Pancreas (tissue), 10 donors: Measurements from ENCODE around the gene ERMAP. TPM values are rescaled to one million over a fixed set of nuclear protein-coding genes. Genes with fewer than 3 reads are reported as not detected.

Source experiments
- ATAC-seq, 4 donors: fragments of 200-7000 bp; cut with Tn5 transposase; one replicate each; pipeline versions ENCODE4 v1.8.0 to v1.9.1; 2020; ENCODE audit warnings: mild to moderate bottlenecking in 4 of 4, moderate library complexity in 4 of 4
- DNase-seq, 6 donors: peaks; one replicate each; pipeline ENCODE4 v3.0.0-alpha.2; 2020
- FAIRE-seq: peaks from 2 replicates; lab custom pipeline; 2012; peaks lifted over from hg19 to GRCh38; lab: Jason Lieb, UNC
- H3K27ac ChIP-seq, 4 donors: fragments of 200-600 bp; sonication (generic); 1 replicate in 3 of 4; 2 replicates in 1 of 4; pipeline versions ENCODE4 v1.5.0 to v1.8.0; 2020
- H3K27me3 ChIP-seq, 4 donors: fragments of 200-600 bp; one replicate each; pipeline ENCODE4 v1.8.0; 2021
- H3K36me3 ChIP-seq, 3 donors: fragments of 200-600 bp; sonication (generic) in 1 of 3; one replicate each; pipeline versions ENCODE4 v1.5.0 to v1.8.0; 2020 to 2021
- H3K4me1 ChIP-seq, 3 donors: fragments of 200-600 bp; one replicate each; pipeline ENCODE4 v1.8.0; 2021
- H3K4me3 ChIP-seq, 4 donors: fragments of 200-600 bp; sonication (generic) in 2 of 4; one replicate each; pipeline versions ENCODE4 v1.5.0 to v1.8.0; 2020 to 2021
- H3K9me3 ChIP-seq, 4 donors: fragments of 200-600 bp; one replicate each; pipeline ENCODE4 v1.8.0; 2021
- WGBS, 2 donors: extraction: QIAGEN DNeasy Blood & Tissue Kit; methylation state at CpG; one replicate each; pipeline ENCODE4 v1.1.7; 2013; 5-methylcytosine and 5-hydroxymethylcytosine counted together
- intact Hi-C, 3 donors: fragments of 100-400 bp; cut with DNase I; formaldehyde crosslinking; loops; one replicate each; pipeline versions ENCODE4 v1.11.1 to v1.14.2; 2022
- polyA plus RNA-seq, 2 donors: library from polyadenylated mRNA; stranded (reverse); fragments of 200-250 nt; gene quantifications; one replicate each; pipeline ENCODE4 v1.2.3, GENCODE V29; 2013
- total RNA-seq, 6 donors: library from RNA; stranded (reverse); fragmentation: NEBNext Ultra II Directional in 4 of 6; extraction: Animal tissue kit (Norgen Biotek cat#: 25700) in 4 of 6; gene quantifications; one replicate each; pipeline versions ENCODE4 v1.2.1 to v1.2.4, GENCODE V29; 2021 to 2023
- TF ChIP-seq, protein P1 (sequence below), 4 donors: fragments of 200-600 bp; sonication (generic) in 3 of 4; IDR thresholded peaks; one replicate each; pipeline versions ENCODE4 v1.5.0 to v1.8.0; 2021; ENCODE audit warnings: antibody characterized with exemption in 4 of 4
- donor health status: healthy with polysubstance abuse.
- donor health status: DM: no; HTN: no; CAD: no; lungs with moderate emphysema.
- donor health status: DM: no; HTN: no; CAD: no.
- donor health status: control.
- donor health status: control.
- donor health status: Bipolar disorder and iron deficiency.
- donor health status: DM: yes; HTN: yes; CAD: no.
- donor health status: DM: no; HTN: no; CAD: no.
- donor health status: DM: no; HTN: no; CAD: no.
- donor health status: DM: yes; HTN: yes; CAD: no.

The ERMAP gene
- total and polyA plus RNA-seq, 8 donors, result 4.8 to 11.2 (median 8.5) TPM

DNA sequence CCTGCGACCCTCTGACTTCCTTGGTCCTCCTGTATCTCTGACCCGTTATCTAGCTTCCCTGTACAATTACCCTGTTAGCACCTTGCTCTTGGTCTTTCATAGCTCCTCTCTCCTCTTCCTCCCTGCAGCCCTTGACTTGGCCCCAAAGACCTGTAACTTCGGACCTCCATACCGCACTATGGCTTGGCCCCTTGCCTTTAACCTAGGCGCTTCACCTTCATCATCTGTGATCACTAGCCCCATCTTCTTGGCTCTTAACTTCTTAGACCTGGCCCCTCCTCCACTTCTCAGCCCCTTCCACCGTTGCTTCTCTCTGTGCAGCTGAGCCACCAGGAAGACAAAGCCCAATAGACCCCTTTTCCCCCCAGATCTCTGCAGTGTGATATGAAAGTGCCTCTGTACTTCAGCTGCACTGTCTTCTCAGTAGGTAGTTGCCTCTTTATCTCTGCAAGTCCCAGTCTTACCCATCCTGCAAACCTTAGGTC lies 30.2 kb downstream of the ERMAP start:
- intact Hi-C loops, result no loop called here
- no peak for ATAC-seq
- Histone ChIP-seq H3K27ac (no peak overlapping the region), H3K27me3 (no peaks in the 10 kb centered on the region), H3K36me3 (peaks cover 0 to 6% (median 0%) of the 10 kb centered on the region in 3 donors), H3K4me1 (peaks cover 0 to 13% (median 8%) of the 10 kb centered on the region in 3 donors), H3K4me3 (peak overlapping the region; percentile 75 to 95 (median 90)), H3K9me3 (no peaks in the 10 kb centered on the region)
- FAIRE-seq, result no peak
- WGBS, 2 donors, result 11 to 12% methylated on average over 6 of the region's 6 CpGs
- TF ChIP-seq, protein P1, sequence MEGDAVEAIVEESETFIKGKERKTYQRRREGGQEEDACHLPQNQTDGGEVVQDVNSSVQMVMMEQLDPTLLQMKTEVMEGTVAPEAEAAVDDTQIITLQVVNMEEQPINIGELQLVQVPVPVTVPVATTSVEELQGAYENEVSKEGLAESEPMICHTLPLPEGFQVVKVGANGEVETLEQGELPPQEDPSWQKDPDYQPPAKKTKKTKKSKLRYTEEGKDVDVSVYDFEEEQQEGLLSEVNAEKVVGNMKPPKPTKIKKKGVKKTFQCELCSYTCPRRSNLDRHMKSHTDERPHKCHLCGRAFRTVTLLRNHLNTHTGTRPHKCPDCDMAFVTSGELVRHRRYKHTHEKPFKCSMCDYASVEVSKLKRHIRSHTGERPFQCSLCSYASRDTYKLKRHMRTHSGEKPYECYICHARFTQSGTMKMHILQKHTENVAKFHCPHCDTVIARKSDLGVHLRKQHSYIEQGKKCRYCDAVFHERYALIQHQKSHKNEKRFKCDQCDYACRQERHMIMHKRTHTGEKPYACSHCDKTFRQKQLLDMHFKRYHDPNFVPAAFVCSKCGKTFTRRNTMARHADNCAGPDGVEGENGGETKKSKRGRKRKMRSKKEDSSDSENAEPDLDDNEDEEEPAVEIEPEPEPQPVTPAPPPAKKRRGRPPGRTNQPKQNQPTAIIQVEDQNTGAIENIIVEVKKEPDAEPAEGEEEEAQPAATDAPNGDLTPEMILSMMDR (IDR thresholded peaks at IDR 0.05), result no peak
- DNase-seq, result no peak

DNA sequence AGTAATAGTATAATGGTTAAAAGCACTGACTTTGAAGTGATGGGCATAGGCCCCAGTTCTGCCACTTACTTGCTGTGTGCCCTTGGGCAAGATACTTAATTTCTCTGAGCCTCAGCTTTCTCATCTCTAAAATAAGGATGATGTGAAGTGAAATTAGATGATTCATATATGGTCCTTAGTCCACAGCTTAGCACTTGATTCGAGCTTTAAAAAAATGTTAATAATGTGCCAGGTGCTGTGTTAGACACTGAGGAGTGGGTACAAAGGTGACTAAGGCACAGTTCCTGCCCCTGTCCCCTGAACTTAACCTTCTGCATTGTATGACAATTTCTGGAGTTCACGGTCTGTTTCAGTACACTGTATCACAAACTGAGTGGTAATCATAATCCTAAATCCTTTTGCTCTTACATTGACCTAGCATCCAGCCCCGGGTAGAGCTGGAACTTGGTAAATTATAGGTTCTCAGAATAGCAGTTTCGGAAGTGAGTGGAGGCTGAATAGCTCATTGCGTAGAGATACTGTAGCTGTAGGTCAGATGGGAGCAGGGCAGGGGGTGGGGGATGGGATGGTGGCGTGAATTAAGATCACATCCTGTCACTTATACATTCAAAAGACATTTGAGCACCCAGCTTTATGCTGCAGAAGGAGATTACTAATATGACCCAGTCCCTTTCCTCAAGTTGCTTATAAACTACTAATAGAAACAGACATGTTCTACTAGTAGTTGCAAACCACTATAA lies 31.0 kb downstream of the ERMAP start:
- no peaks in the 10 kb centered on the region for H3K9me3 ChIP-seq
- peak overlapping the region in 1 of 4 donors; percentile 93 for H3K4me3 ChIP-seq
- no peak for DNase-seq
- H3K4me1 ChIP-seq, result peaks cover 0 to 13% (median 8%) of the 10 kb centered on the region in 3 donors
- intact Hi-C loops, result no loop called here
- FAIRE-seq, result no peak
- peaks cover 0 to 6% (median 0%) of the 10 kb centered on the region in 3 donors for H3K36me3 ChIP-seq
- H3K27me3 ChIP-seq, result no peaks in the 10 kb centered on the region
- WGBS, 2 donors, result 73 to 77% methylated on average over 6 of the region's 6 CpGs
- ATAC-seq, result no peak
- no peak overlapping the region for H3K27ac ChIP-seq
- TF ChIP-seq, protein P1 (IDR thresholded peaks at IDR 0.05), result no peak

DNA sequence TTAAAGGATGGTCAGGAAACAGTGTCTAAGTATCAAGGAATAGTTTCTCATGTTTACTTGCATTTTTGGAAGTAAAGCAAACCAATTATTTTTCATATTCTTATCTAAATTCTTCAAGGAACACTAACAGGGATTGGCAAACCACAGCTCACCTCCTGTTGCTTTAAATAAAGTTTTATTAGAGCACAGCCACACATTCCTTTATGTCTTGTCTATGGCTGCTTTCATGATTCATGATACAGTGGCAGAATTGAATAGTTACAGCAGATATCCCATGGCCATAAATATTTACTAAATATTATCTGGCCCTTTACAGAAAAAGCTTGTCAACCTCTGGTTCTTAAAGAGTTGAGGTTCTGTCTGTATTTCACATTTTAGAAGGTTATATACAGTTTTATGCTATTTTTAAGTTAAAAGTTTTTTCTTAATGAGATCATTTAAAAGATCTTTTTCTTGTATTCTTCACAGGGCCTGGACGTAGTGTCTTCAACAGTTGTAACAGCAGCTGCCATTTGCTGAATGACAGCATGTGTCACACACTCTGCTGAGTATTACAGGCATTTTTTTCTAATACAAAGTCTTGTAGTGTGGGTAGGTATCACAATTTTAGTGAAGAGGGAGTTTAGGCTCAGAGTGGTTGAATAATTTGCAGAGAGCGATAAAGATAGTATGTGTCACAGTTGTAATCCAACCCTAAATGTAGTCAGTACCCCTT lies 32.1 kb downstream of the ERMAP start:
- intact Hi-C loops, result no loop called here
- 96% methylated on average over 2 of the region's 2 CpGs for WGBS, 2 donors
- peaks cover 0 to 13% (median 8%) of the 10 kb centered on the region in 3 donors for H3K4me1 ChIP-seq
- H3K36me3 ChIP-seq, result peaks cover 0 to 6% (median 0%) of the 10 kb centered on the region in 3 donors
- no peak for ATAC-seq
- no peaks in the 10 kb centered on the region for H3K27me3 ChIP-seq
- no peak overlapping the region for H3K27ac ChIP-seq
- no peaks in the 10 kb centered on the region for H3K9me3 ChIP-seq
- TF ChIP-seq, protein P1 (IDR thresholded peaks at IDR 0.05), result no peak
- DNase-seq, result no peak
- no peak for FAIRE-seq
- H3K4me3 ChIP-seq, result no peak overlapping the region

DNA sequence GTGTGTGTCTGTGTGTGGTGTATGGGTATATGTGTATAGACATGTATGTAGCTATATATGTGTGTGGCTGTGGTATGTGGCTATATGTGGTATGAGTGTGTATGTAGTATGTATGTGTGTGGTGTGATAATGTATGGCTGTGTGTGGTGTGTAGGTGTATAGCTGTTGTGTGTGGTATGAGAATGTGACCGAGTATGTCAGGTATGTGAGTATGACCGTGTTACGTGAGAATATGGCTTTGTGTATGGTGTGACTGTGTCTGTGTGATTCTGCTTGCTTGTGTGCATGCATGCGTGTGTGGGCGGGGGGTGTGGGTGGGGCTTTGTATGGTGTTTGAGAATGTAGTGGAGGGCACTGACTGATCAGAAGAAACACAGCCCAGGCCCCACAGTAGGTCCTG lies 33.0 kb downstream of the ERMAP start:
- TF ChIP-seq, protein P1 (IDR thresholded peaks at IDR 0.05), result no peak

More for the DNA sequence above, 33.0 kb downstream of the ERMAP start:
- FAIRE-seq (no peak), DNase-seq (no peak), ATAC-seq (no peak)
- intact Hi-C loops, result no loop called here
- Histone ChIP-seq H3K9me3 (no peaks in the 10 kb centered on the region), H3K27me3 (no peaks in the 10 kb centered on the region), H3K27ac (no peak overlapping the region), H3K4me1 (peaks cover 0 to 13% (median 8%) of the 10 kb centered on the region in 3 donors), H3K4me3 (no peak overlapping the region), H3K36me3 (peaks cover 0 to 6% (median 0%) of the 10 kb centered on the region in 3 donors)
- 96 to 100% methylated on average over 5 of the region's 5 CpGs for WGBS, 2 donors
